Gastroesophageal sphincter (tissue), 4 donors: Measurements from ENCODE around the gene UBFD1. TPM values are rescaled to one million over a fixed set of nuclear protein-coding genes. Genes with fewer than 3 reads are reported as not detected.
"Not testable (repeated sequence)": the region's sequence is repeated elsewhere in the genome, so short reads cannot be mapped to it uniquely, and the experiment has no call there.

Source experiments
- ATAC-seq: fragments of 150-250 bp; one replicate; pipeline ENCODE4 v1.9.1; 2016; ENCODE audit warnings: mild to moderate bottlenecking, moderate library complexity
- H3K27ac ChIP-seq, 4 donors: fragments of 200-600 bp; sonication (generic) in 3 of 4; 1 replicate in 3 of 4; 2 replicates in 1 of 4; pipeline ENCODE4 v1.5.1; 2016 to 2019
- H3K27me3 ChIP-seq: fragments of 200-600 bp; sonication (generic); one replicate; pipeline ENCODE4 v1.5.1; 2019
- H3K36me3 ChIP-seq, 2 donors: fragments of 200-600 bp; sonication (generic); one replicate each; pipeline ENCODE4 v1.5.1; 2019; ENCODE audit warnings: control low read depth in 1 of 2
- H3K4me1 ChIP-seq, 3 donors: fragments of 200-600 bp; sonication (generic); 1 replicate in 2 of 3; 2 replicates in 1 of 3; pipeline ENCODE4 v1.5.1; 2016 to 2019; ENCODE audit warnings: control low read depth in 2 of 3
- H3K4me3 ChIP-seq, 2 donors: fragments of 200-600 bp; sonication (generic); one replicate each; pipeline ENCODE4 v1.5.1; 2019; ENCODE audit warnings: mild to moderate bottlenecking in 1 of 2, moderate library complexity in 1 of 2
- H3K9me3 ChIP-seq, 3 donors: fragments of 200-600 bp; sonication (generic); one replicate each; pipeline ENCODE4 v1.5.1; 2017 to 2019; ENCODE audit warnings: control low read depth in 2 of 3
- EP300 ChIP-seq: sonication (generic); formaldehyde crosslinking; IDR thresholded peaks from one replicate; pipeline ENCODE4 v1.6.1; 2017; ENCODE audit warnings: antibody characterized with exemption, mild to moderate bottlenecking
- POLR2A ChIP-seq, 2 donors: fragments of 450-650 bp; IDR thresholded peaks; one replicate each; pipeline ENCODE4 v1.6.1; 2017; ENCODE audit warnings: antibody characterized with exemption in 2 of 2, mild to moderate bottlenecking in 2 of 2, moderate library complexity in 1 of 2
- POLR2AphosphoS5 ChIP-seq: sonication (generic); formaldehyde crosslinking; IDR thresholded peaks from one replicate; pipeline ENCODE4 v1.6.1; 2017; ENCODE audit warnings: antibody characterized with exemption
- WGBS, 2 donors: methylation state at CpG; one replicate each; pipeline ENCODE4 v1.1.5; 2018; ENCODE audit warnings: low coverage in 1 of 2; 5-methylcytosine and 5-hydroxymethylcytosine counted together
- total RNA-seq, 4 donors: library from RNA; depleted of rRNA; stranded (reverse); fragments of >200 nt; gene quantifications; one replicate each; pipeline ENCODE4 v1.1.0, GENCODE V29; 2016
- TF ChIP-seq, protein P1 (sequence below), 4 experiments: fragments of 200-600 bp in 2 of 4; fragments of 450-650 bp in 2 of 4; sonication (generic) in 1 of 4; IDR thresholded peaks; one replicate each; pipeline ENCODE4 v1.5.1; 2017 to 2019; ENCODE audit warnings: antibody characterized with exemption in 4 of 4, mild to moderate bottlenecking in 2 of 4, moderate library complexity in 2 of 4

UBFD1 gene
- total RNA-seq, 4 donors from 2014 or later, result 54.5 to 81.3 (median 66.2) TPM

DNA sequence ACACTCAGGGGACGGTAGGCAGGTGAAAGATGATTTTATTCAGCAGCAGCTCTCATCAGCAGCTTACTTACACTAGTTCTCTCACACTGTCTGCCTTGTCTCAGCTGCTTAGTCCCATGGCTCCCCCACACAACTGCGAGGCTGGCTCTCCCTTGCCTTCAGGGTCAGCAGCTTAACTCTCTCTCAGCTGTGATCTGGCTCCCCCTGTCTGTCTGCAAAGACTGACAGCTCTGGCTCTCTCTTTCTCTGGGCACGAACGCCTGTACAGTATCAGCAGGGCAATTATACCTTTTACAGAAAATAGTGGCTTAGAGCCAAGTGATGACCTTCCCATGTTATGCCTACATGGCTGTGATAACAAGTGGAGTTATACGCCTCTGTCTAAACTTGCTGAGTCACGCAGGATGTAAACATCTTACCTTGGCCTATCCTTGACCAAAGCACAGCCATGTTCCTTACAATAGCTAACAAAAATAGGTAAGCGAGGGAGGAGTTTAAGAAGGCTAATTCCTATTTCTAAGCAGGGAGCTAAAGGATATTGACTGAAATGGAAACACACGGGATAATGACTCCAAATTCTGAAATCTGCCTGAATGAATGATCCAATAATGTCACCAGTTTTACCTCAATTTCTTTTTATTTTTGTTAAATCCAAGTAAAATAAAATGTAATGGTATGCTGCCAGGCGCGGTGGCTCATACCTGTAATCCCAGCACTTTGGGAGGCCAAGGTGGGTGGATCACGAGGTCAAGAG is 39.7 kb downstream of the UBFD1 start:
- Histone ChIP-seq H3K36me3 (peaks cover 0 to 41% of the 10 kb centered on the region in 2 donors), H3K27ac (no peak overlapping the region), H3K4me3 (no peak overlapping the region), H3K4me1 (peaks cover 4 to 37% (median 14%) of the 10 kb centered on the region in 3 donors), H3K9me3 (no peaks in the 10 kb centered on the region), H3K27me3 (no peaks in the 10 kb centered on the region)
- 81% methylated on average over 8 to 10 of the region's 11 CpGs for WGBS, 2 donors
- TF ChIP-seq POLR2A (IDR thresholded peaks at IDR 0.05), result no peak
- no peak for TF ChIP-seq EP300
- ATAC-seq, result no peak

DNA sequence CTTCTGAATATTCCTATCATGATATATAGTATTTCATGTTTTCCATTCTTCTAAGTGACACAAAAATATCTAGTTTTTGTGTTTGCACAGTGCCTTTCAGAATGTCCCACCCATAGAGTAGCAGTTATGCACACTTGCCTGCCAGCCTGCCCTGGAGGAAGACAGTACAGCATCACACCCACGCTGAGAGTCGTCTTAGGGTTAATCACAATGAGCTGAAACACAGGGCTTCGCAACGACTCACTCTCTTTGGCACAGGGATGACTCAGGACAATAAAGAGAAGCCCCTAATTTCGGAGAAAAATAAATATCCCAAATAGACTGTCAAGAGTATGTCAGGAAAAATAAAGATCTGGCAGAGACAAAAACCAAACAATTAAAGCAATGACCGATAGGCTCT is 50.2 kb downstream of the UBFD1 start:
- Histone ChIP-seq H3K27ac (no peak overlapping the region), H3K36me3 (peaks cover 0 to 100% of the 10 kb centered on the region in 2 donors), H3K4me1 (no peaks in the 10 kb centered on the region), H3K9me3 (no peaks in the 10 kb centered on the region), H3K4me3 (no peak overlapping the region), H3K27me3 (no peaks in the 10 kb centered on the region)
- WGBS, 2 donors, result 63% methylated on average over 4 of the region's 6 CpGs; no CpG with 5 or more reads in 1 of the 2 donors
- TF ChIP-seq POLR2A (IDR thresholded peaks at IDR 0.05) (no peak), EP300 (no peak), POLR2AphosphoS5 (no peak)
- TF ChIP-seq, protein P1, sequence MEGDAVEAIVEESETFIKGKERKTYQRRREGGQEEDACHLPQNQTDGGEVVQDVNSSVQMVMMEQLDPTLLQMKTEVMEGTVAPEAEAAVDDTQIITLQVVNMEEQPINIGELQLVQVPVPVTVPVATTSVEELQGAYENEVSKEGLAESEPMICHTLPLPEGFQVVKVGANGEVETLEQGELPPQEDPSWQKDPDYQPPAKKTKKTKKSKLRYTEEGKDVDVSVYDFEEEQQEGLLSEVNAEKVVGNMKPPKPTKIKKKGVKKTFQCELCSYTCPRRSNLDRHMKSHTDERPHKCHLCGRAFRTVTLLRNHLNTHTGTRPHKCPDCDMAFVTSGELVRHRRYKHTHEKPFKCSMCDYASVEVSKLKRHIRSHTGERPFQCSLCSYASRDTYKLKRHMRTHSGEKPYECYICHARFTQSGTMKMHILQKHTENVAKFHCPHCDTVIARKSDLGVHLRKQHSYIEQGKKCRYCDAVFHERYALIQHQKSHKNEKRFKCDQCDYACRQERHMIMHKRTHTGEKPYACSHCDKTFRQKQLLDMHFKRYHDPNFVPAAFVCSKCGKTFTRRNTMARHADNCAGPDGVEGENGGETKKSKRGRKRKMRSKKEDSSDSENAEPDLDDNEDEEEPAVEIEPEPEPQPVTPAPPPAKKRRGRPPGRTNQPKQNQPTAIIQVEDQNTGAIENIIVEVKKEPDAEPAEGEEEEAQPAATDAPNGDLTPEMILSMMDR (IDR thresholded peaks at IDR 0.05), result no peak
- no peak for ATAC-seq

DNA sequence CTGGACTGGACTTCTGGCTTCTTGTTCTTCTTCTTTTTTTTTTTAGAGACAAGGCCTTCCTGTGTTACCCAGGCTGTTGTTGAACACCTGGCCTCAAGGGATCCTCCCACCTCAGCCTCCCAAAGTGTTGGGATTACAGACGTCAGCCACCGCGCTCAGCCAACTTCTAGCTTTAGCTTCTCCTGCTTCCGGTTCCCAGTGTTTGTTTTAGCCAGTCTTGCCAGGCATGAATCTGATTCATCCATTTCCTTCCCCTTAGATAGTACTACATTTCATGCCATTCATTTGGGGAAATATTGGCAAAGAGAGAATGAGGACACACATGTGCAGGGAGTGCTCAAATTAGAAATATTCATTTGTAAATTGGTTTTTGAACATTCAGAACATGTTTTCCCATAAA is 50.7 kb downstream of the UBFD1 start:
- Histone ChIP-seq H3K4me1 (no peaks in the 10 kb centered on the region), H3K27ac (no peak overlapping the region), H3K9me3 (no peaks in the 10 kb centered on the region), H3K4me3 (no peak overlapping the region), H3K36me3 (peaks cover 0 to 100% of the 10 kb centered on the region in 2 donors), H3K27me3 (no peaks in the 10 kb centered on the region)
- WGBS, 2 donors, result 59 to 65% methylated on average over 4 of the region's 4 CpGs
- no peak for ATAC-seq
- TF ChIP-seq, protein P1 (IDR thresholded peaks at IDR 0.05), result no peak
- no peak for TF ChIP-seq EP300
- TF ChIP-seq POLR2AphosphoS5, result no peak
- TF ChIP-seq POLR2A (IDR thresholded peaks at IDR 0.05), result no peak

DNA sequence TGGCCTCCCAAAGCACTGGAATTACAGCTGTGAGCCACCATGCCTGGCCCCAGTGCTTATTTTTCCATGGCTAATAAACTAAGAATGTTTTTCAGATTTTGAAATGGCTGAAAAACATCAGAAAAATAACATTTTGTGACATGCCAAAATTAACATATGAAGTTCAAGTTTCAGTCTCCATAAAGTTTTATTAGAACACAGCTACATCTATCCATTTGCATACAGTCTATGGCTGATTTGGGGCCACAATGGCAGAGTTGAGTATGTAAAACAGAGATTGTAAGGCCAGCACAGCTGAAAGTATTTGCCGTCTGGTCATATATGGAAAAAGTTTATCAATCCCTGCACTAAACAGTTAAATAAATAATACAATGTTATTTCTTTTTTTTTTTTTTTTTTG is 52.4 kb downstream of the UBFD1 start:
- Histone ChIP-seq H3K4me1 (no peaks in the 10 kb centered on the region), H3K27ac (no peak overlapping the region), H3K36me3 (peaks cover 0 to 95% of the 10 kb centered on the region in 2 donors), H3K27me3 (no peaks in the 10 kb centered on the region), H3K4me3 (no peak overlapping the region), H3K9me3 (no peaks in the 10 kb centered on the region)
- ATAC-seq, result no peak
- TF ChIP-seq, protein P1 (IDR thresholded peaks at IDR 0.05), result no peak
- TF ChIP-seq POLR2AphosphoS5, result no peak
- TF ChIP-seq EP300, result no peak
- no peak for TF ChIP-seq POLR2A (IDR thresholded peaks at IDR 0.05)
- 100% methylated on average over 1 of the region's 1 CpG for WGBS, 2 donors

DNA sequence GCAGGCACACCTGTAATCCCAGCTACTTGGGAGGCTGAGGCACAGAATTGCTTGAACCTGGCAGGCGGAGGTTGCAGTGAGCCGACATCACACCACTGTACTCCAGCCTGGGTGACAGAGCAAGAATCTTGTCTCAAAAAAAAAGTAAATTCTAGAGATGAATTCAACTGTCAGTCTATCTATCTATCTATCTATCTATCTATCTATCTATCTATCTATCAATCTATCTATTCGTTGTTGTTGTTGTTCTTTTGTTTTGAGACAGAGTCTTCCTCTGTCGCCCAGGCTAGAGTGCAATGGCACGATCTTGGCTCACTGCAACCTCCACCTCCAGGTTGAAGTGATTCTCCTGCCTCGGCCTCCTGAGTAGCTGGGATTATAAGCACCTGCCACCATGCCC is 53.4 kb downstream of the UBFD1 start:
- not testable (repeated sequence) for H3K27me3 ChIP-seq, H3K4me3 ChIP-seq, H3K4me1 ChIP-seq, H3K27ac ChIP-seq, ATAC-seq, H3K9me3 ChIP-seq
- peaks cover 0 to 95% of the 10 kb centered on the region in 2 donors for H3K36me3 ChIP-seq
- 97 to 98% methylated on average over 6 of the region's 6 CpGs for WGBS, 2 donors

DNA sequence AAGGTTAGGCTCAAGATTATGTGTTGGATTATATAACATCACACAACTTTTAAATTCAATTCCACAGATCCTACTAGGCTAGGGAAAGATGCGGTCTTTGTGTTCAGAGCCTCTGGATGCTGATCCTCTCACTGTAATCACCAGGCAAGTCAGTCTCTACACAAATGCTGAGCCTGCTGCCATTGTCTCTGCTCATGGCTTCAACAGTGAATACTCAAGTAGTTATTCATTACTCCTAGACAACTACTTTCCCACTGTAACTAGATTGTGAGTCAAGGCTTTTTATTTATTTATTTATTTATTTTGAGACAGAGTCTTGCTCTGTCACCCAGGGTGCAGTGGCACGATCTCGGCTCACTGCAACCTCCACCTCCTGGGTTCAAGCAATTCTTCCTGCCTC is 54.4 kb downstream of the UBFD1 start:
- no peaks in the 10 kb centered on the region for H3K27me3 ChIP-seq
- TF ChIP-seq, protein P1 (IDR thresholded peaks at IDR 0.05), result no peak
- no peak for TF ChIP-seq POLR2A (IDR thresholded peaks at IDR 0.05)
- TF ChIP-seq EP300, result no peak
- TF ChIP-seq POLR2AphosphoS5, result no peak
- no peaks in the 10 kb centered on the region for H3K4me1 ChIP-seq
- no peak overlapping the region for H3K4me3 ChIP-seq
- ATAC-seq, result no peak
- H3K9me3 ChIP-seq, result no peaks in the 10 kb centered on the region
- no peak overlapping the region for H3K27ac ChIP-seq
- H3K36me3 ChIP-seq, result peaks cover 0 to 93% of the 10 kb centered on the region in 2 donors
- 94 to 100% methylated on average over 2 to 3 of the region's 3 CpGs for WGBS, 2 donors
